NK-92 (cell line): ENCODE measurements around the gene SPAAR.
"Not testable (repeated sequence)": the region's sequence is repeated elsewhere in the genome, so short reads cannot be mapped to it uniquely, and the experiment has no call there.

Experiments
- DNase-seq: peaks from one replicate; lab custom pipeline; 2025; ENCODE audit not compliant: unreplicated experiment; lab: John Stamatoyannopoulos, UW

The SPAAR gene

GRCh38 chr9:35903049-35903448, 6.2 kb upstream of the SPAAR start:
- DNase-seq, result no peak

- no peak for DNase-seq
These were observed 5.0 kb upstream of the SPAAR start for GRCh38 chr9:35904338-35904737.

- DNase-seq, result no peak
These were observed 4.1 kb upstream of the SPAAR start for GRCh38 chr9:35905051-35905781.

- no peak for DNase-seq
These were observed 3.2 kb upstream of the SPAAR start, which contains the start of gene HRCT1 for GRCh38 chr9:35905912-35906679. HRCT1 (plus strand) TSS chr9:35906202; CDS start chr9:35906288, 86 bp downstream.

GRCh38 chr9:35906923-35907699, 2.2 kb upstream of the SPAAR start:
- DNase-seq, result no peak

- DNase-seq, result no peak
These were observed 1.4 kb upstream of the SPAAR start for GRCh38 chr9:35907711-35908503.

GRCh38 chr9:35908504-35909125, 675 bp upstream of the SPAAR start:
- no peak for DNase-seq

- DNase-seq, result no peak
These were observed 660 bp downstream of the SPAAR start for GRCh38 chr9:35909687-35910612.

- no peak for DNase-seq
These were observed 1.5 kb downstream of the SPAAR start for GRCh38 chr9:35910613-35911359.

GRCh38 chr9:35911690-35912089, 2.4 kb downstream of the SPAAR start:
- no peak for DNase-seq

- DNase-seq, result no peak
These were observed 3.6 kb downstream of the SPAAR start for GRCh38 chr9:35912791-35913400.

- DNase-seq, result not testable (repeated sequence)
These were observed 4.1 kb downstream of the SPAAR start for GRCh38 chr9:35913429-35913828.

GRCh38 chr9:35914301-35914807, 5.1 kb downstream of the SPAAR start:
- DNase-seq, result no peak

- DNase-seq, result no peak
These were observed 6.5 kb downstream of the SPAAR start for GRCh38 chr9:35915681-35916294.

GRCh38 chr9:35917261-35917660, 8.0 kb downstream of the SPAAR start:
- no peak for DNase-seq

- no peak for DNase-seq
These were observed 9.5 kb downstream of the SPAAR start for GRCh38 chr9:35918780-35919179.

GRCh38 chr9:35919212-35920008, 10.1 kb downstream of the SPAAR start:
- no peak for DNase-seq
